GM12801 (cell line): ENCODE results near the gene HLA-DRB1.

Experiments
- CTCF ChIP-seq: IDR thresholded peaks from one replicate; pipeline ENCODE4 v1.5.1; 2011; ENCODE audit warnings: control low read depth; ENCODE audit not compliant: insufficient read length; ENCODE audit errors: extremely low read depth

Gene HLA-DRB1

GRCh38 chr6:32589596-32590449, at the start of gene HLA-DRB1:
Gene HLA-DRB1, minus strand, starts transcription at chr6:32589848. Its CDS starts 106 bp downstream, at chr6:32589742.
- no peak for TF ChIP-seq CTCF

- TF ChIP-seq CTCF, result no peak
Measured at GRCh38 chr6:32638532-32639219, 49.0 kb upstream of the HLA-DRB1 start.

- TF ChIP-seq CTCF, result no peak
Measured at GRCh38 chr6:32637883-32638282, 48.2 kb upstream of the HLA-DRB1 start.

GRCh38 chr6:32637219-32637880, 47.7 kb upstream of the HLA-DRB1 start, which contains the start of gene HLA-DQA1:
Gene HLA-DQA1, plus strand, starts transcription at chr6:32637406. Its CDS starts 53 bp downstream, at chr6:32637459.
- no peak for TF ChIP-seq CTCF

GRCh38 chr6:32635526-32636123, 46.0 kb upstream of the HLA-DRB1 start:
- TF ChIP-seq CTCF, result no peak

GRCh38 chr6:32627831-32628230, 38.2 kb upstream of the HLA-DRB1 start:
- TF ChIP-seq CTCF, result no peak

GRCh38 chr6:32627249-32627648, 37.6 kb upstream of the HLA-DRB1 start:
- TF ChIP-seq CTCF, result no peak
